H1 (cell line): ENCODE data around the gene C5orf58.

ENCODE experiments used
- CHD2 ChIP-seq: IDR thresholded peaks from 2 replicates; pipeline ENCODE4 v1.6.1; 2012; ENCODE audit warnings: low read length, improper control_type of control experiment
- CTCF ChIP-seq, 3 experiments: IDR thresholded peaks; 1 replicate in 2 of 3; 2 replicates in 1 of 3; pipeline versions ENCODE4 v1.5.1 to v1.6.1; 2011; ENCODE audit warnings: low read length in 3 of 3, mild to moderate bottlenecking in 3 of 3, inconsistent platforms in 2 of 3, low read depth in 1 of 3, moderate library complexity in 1 of 3; ENCODE audit not compliant: insufficient read depth in 1 of 3; ENCODE audit errors: control extremely low read depth in 1 of 3
- EZH2 ChIP-seq: fragments of 200-600 bp; sonication (generic); IDR thresholded peaks from 2 replicates; pipeline ENCODE4 v1.7.1; 2012; ENCODE audit warnings: low read depth, mild to moderate bottlenecking, moderate library complexity, low read length, inconsistent platforms; ENCODE audit not compliant: severe bottlenecking
- JUND ChIP-seq: IDR thresholded peaks from 2 replicates; pipeline ENCODE4 v1.6.1; 2011; ENCODE audit warnings: mild to moderate bottlenecking, improper control_type of control experiment, low read length
- POLR2A ChIP-seq, 2 experiments: IDR thresholded peaks; 1 replicate in 1 of 2; 2 replicates in 1 of 2; pipeline ENCODE4 v1.6.1; 2011; ENCODE audit warnings: low read depth in 2 of 2, low read length in 2 of 2, mild to moderate bottlenecking in 2 of 2; ENCODE audit errors: control extremely low read depth in 1 of 2
- SRF ChIP-seq: IDR thresholded peaks from 2 replicates; pipeline ENCODE4 v1.6.1; 2011; ENCODE audit warnings: mild to moderate bottlenecking, low read depth, low read length, moderate library complexity
- TAF1 ChIP-seq: IDR thresholded peaks from 2 replicates; pipeline ENCODE4 v1.6.1; 2011; ENCODE audit warnings: mild to moderate bottlenecking, low read depth, low read length
- USF2 ChIP-seq: IDR thresholded peaks from 2 replicates; pipeline ENCODE4 v1.6.1; 2011; ENCODE audit warnings: low read length, improper control_type of control experiment
- YY1 ChIP-seq: IDR thresholded peaks from 2 replicates; pipeline ENCODE4 v1.6.1; 2011; ENCODE audit warnings: low read depth, mild to moderate bottlenecking, low read length

- no peak for TF ChIP-seq USF2
- TF ChIP-seq CHD2, result no peak
- no peak for TF ChIP-seq CTCF (IDR thresholded peaks at IDR 0.05; ENCODE audit: control extremely low read depth in 1 of 3, insufficient read depth in 1 of 3, low read depth in 1 of 3, low read length in 3 of 3)
- TF ChIP-seq TAF1, result no peak
- TF ChIP-seq EZH2, result no peak
- TF ChIP-seq YY1, result no peak
- no peak for TF ChIP-seq POLR2A (IDR thresholded peaks at IDR 0.05; ENCODE audit: control extremely low read depth in 1 of 2, low read depth in 2 of 2, low read length in 2 of 2)
- TF ChIP-seq JUND, result no peak
- TF ChIP-seq SRF, result no peak
Observed at GRCh38 chr5:170286386-170286925, 53.7 kb downstream of the C5orf58 start.
